ENCODE data around the gene BNC2.

Gene BNC2

GRCh38 chr9:16364347-16364746 is 506.1 kb downstream of the BNC2 start:
- no peak for DNase-seq (ENCODE audit: extremely low spot score)
- no peak for TF ChIP-seq CTCF (IDR thresholded peaks at IDR 0.05; ENCODE audit: control extremely low read depth, extremely low read depth, low read depth, missing control alignments)
- POLR2A ChIA-PET, result no interaction called here
- CTCF ChIA-PET, result interaction anchor here (1.0 kb wide), 1 partner anchor 21 kb away, joined by 3 read pairs; no protein-coding TSS in a partner anchor

DNA sequence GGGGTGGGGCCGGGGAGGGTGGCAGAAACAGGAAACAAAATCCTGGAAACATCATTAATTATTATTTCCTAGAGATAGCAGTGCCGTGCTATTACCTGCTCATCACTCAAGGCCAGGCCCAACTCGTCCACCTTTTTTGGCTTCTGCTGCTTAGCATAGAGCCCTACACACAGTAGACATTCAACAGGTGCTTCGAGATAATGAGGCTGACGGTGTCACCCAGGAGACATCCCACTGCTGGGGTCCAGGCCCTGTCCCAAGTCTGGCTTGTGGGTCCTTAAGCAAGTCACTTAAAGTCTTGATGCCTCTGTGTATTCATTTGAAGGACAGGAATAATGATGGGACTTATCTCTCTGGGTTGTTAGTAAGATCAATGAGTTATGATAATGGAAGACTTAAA is 506.6 kb downstream of the BNC2 start:
- CTCF ChIA-PET, result interaction anchor here (1.0 kb wide), 1 partner anchor 21 kb away, joined by 3 read pairs; no protein-coding TSS in a partner anchor
- TF ChIP-seq CTCF (IDR thresholded peaks at IDR 0.05; ENCODE audit: control extremely low read depth, extremely low read depth, low read depth, missing control alignments), result no peak
- no peak for DNase-seq (ENCODE audit: extremely low spot score)
- POLR2A ChIA-PET, result no interaction called here

GRCh38 chr9:16363073-16363781 is 507.2 kb downstream of the BNC2 start:
- CTCF ChIA-PET, result interaction anchor here (1.0 kb wide), 1 partner anchor 20 kb away, joined by 3 read pairs; no protein-coding TSS in a partner anchor
- no peak for DNase-seq (ENCODE audit: extremely low spot score)
- POLR2A ChIA-PET, result no interaction called here
- TF ChIP-seq CTCF (IDR thresholded peaks at IDR 0.05; ENCODE audit: control extremely low read depth, extremely low read depth, low read depth, missing control alignments), result no peak

GRCh38 chr9:16361939-16362338 is 508.5 kb downstream of the BNC2 start:
- no peak for TF ChIP-seq CTCF (IDR thresholded peaks at IDR 0.05; ENCODE audit: control extremely low read depth, extremely low read depth, low read depth, missing control alignments)
- POLR2A ChIA-PET, result no interaction called here
- CTCF ChIA-PET, result no interaction called here
- no peak for DNase-seq (ENCODE audit: extremely low spot score)

DNA sequence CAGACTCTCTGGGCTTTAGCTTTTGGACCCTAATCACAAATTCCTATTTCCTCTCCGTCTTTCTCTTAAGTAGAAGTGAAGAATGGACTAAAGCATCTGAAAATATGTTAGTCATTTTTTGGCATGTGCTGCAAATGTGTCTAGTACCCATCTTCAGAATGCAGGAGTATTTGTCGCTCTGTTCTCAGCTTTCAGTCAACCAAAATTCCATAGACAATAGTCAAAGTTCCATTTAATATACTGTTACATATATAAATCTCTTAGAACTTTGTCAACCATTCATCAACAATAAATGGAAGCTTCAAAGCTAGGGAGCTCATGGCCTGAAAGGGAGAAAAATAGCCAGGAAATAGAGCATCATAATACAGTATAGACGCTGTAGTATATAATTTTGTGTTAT is 509.4 kb downstream of the BNC2 start:
- TF ChIP-seq CTCF (IDR thresholded peaks at IDR 0.05; ENCODE audit: control extremely low read depth, extremely low read depth, low read depth, missing control alignments), result no peak
- ChIA-PET POLR2A (no interaction called here), CTCF (no interaction called here)
- DNase-seq (ENCODE audit: extremely low spot score), result no peak

- CTCF ChIA-PET, result interaction anchor here (1.0 kb wide), 1 partner anchor 15 kb away, joined by 3 read pairs; no protein-coding TSS in a partner anchor
- DNase-seq (ENCODE audit: extremely low spot score), result no peak
- POLR2A ChIA-PET, result no interaction called here
- no peak for TF ChIP-seq CTCF (IDR thresholded peaks at IDR 0.05; ENCODE audit: control extremely low read depth, extremely low read depth, low read depth, missing control alignments)
These were observed 510.2 kb downstream of the BNC2 start for GRCh38 chr9:16360247-16360646.

Data from GM10248 (cell line).